NCI-H226 (cell line): ENCODE data around the gene PGBD2.
"Not testable (repeated sequence)": the region's sequence is repeated elsewhere in the genome, so short reads cannot be mapped to it uniquely, and the experiment has no call there.

Experiments used
- DNase-seq: peaks from one replicate; pipeline ENCODE4 v3.0.0-alpha.2; 2015

The PGBD2 gene

GRCh38 chr1:248926401-248927182, 20.6 kb downstream of the PGBD2 start:
- no peak for DNase-seq

GRCh38 chr1:248927283-248927682, 21.2 kb downstream of the PGBD2 start:
- not testable (repeated sequence) for DNase-seq

GRCh38 chr1:248928122-248928521, 22.1 kb downstream of the PGBD2 start:
- DNase-seq, result not testable (repeated sequence)

- DNase-seq, result not testable (repeated sequence)
Measured at GRCh38 chr1:248930037-248930436, 24.0 kb downstream of the PGBD2 start.

- not testable (repeated sequence) for DNase-seq
Measured at GRCh38 chr1:248938173-248938809, 32.3 kb downstream of the PGBD2 start.

- not testable (repeated sequence) for DNase-seq
Measured at GRCh38 chr1:248944134-248944999, 38.3 kb downstream of the PGBD2 start.

GRCh38 chr1:248945000-248945423, 39.0 kb downstream of the PGBD2 start:
- DNase-seq, result not testable (repeated sequence)

- DNase-seq, result not testable (repeated sequence)
Measured at GRCh38 chr1:248945453-248945852, 39.4 kb downstream of the PGBD2 start.

- not testable (repeated sequence) for DNase-seq
Measured at GRCh38 chr1:248945856-248946416, 39.9 kb downstream of the PGBD2 start.
